ENCODE data around the gene SLC12A3.

DNA sequence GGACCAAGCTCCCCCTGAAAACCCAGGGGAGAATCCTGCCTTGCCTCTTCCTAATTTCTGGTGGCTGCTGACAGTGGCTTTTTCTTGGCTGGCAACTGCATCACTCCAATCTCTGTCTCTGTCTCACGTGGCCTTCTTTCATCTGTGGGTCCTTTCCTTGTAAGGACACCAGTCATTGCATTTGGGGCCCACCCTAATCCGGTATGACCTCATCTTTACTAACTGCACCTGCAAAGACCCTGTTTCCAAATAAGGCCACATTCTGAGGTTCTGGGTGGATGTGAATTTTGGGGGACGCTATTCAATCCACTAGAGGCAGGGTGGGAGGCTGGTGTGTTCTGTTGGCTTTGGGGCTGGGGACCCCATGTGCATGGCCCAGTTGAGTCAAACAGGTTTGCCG is 11.0 kb downstream of the SLC12A3 start:
- TF ChIP-seq YY1 (IDR thresholded peaks at IDR 0.05; ENCODE audit: insufficient read depth, insufficient read length) (no peak), ZNF274 (IDR thresholded peaks at IDR 0.05; ENCODE audit: low read depth, low read length) (no peak), SUZ12 (IDR thresholded peaks at IDR 0.05; ENCODE audit: extremely low read depth, insufficient read depth, insufficient read length) (no peak)
